Activated CD8-positive, alpha-beta T cell treated with anti-CD3 and anti-CD28 coated beads for 36 hours (primary cell): Measurements from ENCODE around the gene ITSN1. TPM values are rescaled to one million over a fixed set of nuclear protein-coding genes. Genes with fewer than 3 reads are reported as not detected.

Experiments used
- ATAC-seq: fragments of 200-7000 bp; cut with Tn5 transposase; one replicate; pipeline ENCODE4 v1.10.0; 2021; ENCODE audit warnings: mild to moderate bottlenecking, moderate library complexity
- CTCF ChIA-PET: fragments of 350-600 bp; sonication (Branson Sonifier 250); formaldehyde crosslinking; loops from one replicate; lab custom pipeline; 2021; ENCODE audit warnings: antibody characterized with exemption; lab: Charles Lee
- POLR2A ChIA-PET: fragments of 350-600 bp; sonication (Branson Sonifier 250); formaldehyde crosslinking; loops from one replicate; lab custom pipeline; 2021; ENCODE audit warnings: antibody characterized with exemption; lab: Charles Lee
- DNase-seq: peaks from one replicate; pipeline ENCODE4 v3.0.0-alpha.2; 2020
- H3K27ac Mint-ChIP-seq: one replicate; pipeline ENCODE4 v1.8.0; 2021; ENCODE audit warnings: mild to moderate bottlenecking, mixed read lengths
- H3K27me3 Mint-ChIP-seq: one replicate; pipeline ENCODE4 v1.8.0; 2021; ENCODE audit warnings: mixed read lengths
- H3K36me3 Mint-ChIP-seq: one replicate; pipeline ENCODE4 v1.8.0; 2021; ENCODE audit warnings: low read depth, mixed read lengths
- H3K4me1 Mint-ChIP-seq: one replicate; pipeline ENCODE4 v1.8.0; 2021; ENCODE audit warnings: low read depth, mixed read lengths
- H3K4me3 Mint-ChIP-seq: one replicate; pipeline ENCODE4 v1.8.0; 2021; ENCODE audit warnings: mild to moderate bottlenecking, moderate library complexity, mixed read lengths
- H3K9me3 Mint-ChIP-seq: one replicate; pipeline ENCODE4 v1.8.0; 2021; ENCODE audit warnings: mixed read lengths
- CTCF ChIP-seq: fragments of 200-600 bp; IDR thresholded peaks from one replicate; pipeline ENCODE4 v1.8.0; 2022; ENCODE audit warnings: antibody characterized with exemption, mild to moderate bottlenecking
- intact Hi-C: fragments of 100-400 bp; cut with micrococcal nuclease; formaldehyde crosslinking; loops from one replicate; pipeline ENCODE4 v1.10.0; 2022
- total RNA-seq, 2 experiments: library from RNA; stranded (reverse); gene quantifications; one replicate each; pipeline ENCODE4 v1.2.3, GENCODE V29; 2021

The ITSN1 gene
- total RNA-seq, 2 experiments from 2014 or later, result 4.4 to 4.7 TPM

GRCh38 chr21:33904041-33904440 lies 261.7 kb downstream of the ITSN1 start:
- H3K4me3 Mint-ChIP-seq, result no peak overlapping the region
- intact Hi-C loops, result no loop called here
- ChIA-PET POLR2A (interaction anchor here (1.5 kb wide), 1 partner anchor 14 kb away, joined by 3 read pairs; no protein-coding TSS in a partner anchor), CTCF (interaction anchor here (1.3 kb wide), 1 partner anchor 20 kb away, joined by 6 read pairs; no protein-coding TSS in a partner anchor)
- H3K27me3 Mint-ChIP-seq, result no peaks in the 10 kb centered on the region
- DNase-seq, result no peak
- no peaks in the 10 kb centered on the region for H3K9me3 Mint-ChIP-seq
- peaks cover 52% of the 10 kb centered on the region for H3K36me3 Mint-ChIP-seq
- ATAC-seq, result no peak
- peaks cover 14% of the 10 kb centered on the region for H3K4me1 Mint-ChIP-seq
- TF ChIP-seq CTCF, result no peak
- no peak overlapping the region for H3K27ac Mint-ChIP-seq

- peaks cover 26% of the 10 kb centered on the region for H3K4me1 Mint-ChIP-seq
- H3K27ac Mint-ChIP-seq, result no peak overlapping the region
- ATAC-seq (peak; percentile 61), DNase-seq (peak; percentile 54)
- peaks cover 62% of the 10 kb centered on the region for H3K36me3 Mint-ChIP-seq
- no peak overlapping the region for H3K4me3 Mint-ChIP-seq
- POLR2A ChIA-PET, result interaction anchor here (0.5 to 0.6 kb wide), 2 partner anchors 165 to 296 kb away, joined by 3 read pairs; no protein-coding TSS in a partner anchor
- H3K9me3 Mint-ChIP-seq, result no peaks in the 10 kb centered on the region
- H3K27me3 Mint-ChIP-seq, result no peaks in the 10 kb centered on the region
- CTCF ChIA-PET, result interaction anchor here (0.6 to 1.0 kb wide), 3 partner anchors 9 to 439 kb away, joined by 3 to 4 read pairs (median 4); no protein-coding TSS in a partner anchor
- intact Hi-C loops, result no loop called here
- no peak for TF ChIP-seq CTCF
Observed at GRCh38 chr21:33908760-33909159, 266.5 kb downstream of the ITSN1 start.

DNA sequence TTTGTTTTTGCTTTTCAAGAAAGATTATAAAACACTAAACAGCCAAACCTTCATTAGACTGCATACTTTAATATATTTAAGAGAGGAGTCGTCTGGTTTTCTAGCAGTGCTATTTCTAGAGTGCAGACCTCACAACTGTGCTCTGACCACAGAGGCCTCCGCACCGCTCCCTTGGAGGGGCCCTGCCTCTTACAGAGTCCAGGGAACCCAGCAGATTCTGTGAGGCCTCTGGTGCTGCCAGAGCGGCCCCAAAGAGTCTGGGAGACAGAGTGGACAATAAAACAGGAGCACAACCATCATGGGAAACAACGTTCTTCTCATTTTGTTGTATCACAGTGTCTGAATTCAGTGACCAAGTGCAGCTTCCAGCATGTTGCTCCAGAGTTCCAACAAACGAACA lies 267.5 kb downstream of the ITSN1 start:
- H3K4me1 Mint-ChIP-seq, result peaks cover 33% of the 10 kb centered on the region
- no peaks in the 10 kb centered on the region for H3K9me3 Mint-ChIP-seq
- POLR2A ChIA-PET, result no interaction called here

DNA sequence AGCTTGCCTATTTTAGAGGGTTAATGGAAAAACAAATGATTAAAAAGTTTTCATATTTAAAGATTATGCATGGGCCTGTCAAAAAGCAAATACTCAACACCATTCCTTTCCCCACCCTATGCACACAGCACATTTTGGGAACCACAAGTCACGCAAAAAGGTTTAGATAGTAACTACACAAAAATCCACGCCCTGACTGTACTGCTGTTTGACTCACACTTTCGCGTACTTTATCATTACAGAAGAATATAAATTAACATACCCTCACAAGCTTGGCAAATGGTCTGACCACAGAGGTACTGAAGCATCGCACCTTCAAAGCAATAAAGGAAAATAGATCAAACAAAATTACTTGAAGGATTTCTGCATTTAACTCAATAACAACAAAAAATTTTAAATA lies 271.9 kb downstream of the ITSN1 start:
- CTCF ChIA-PET, result interaction anchor here (1.4 to 2.2 kb wide), 2 partner anchors 9 to 434 kb away, joined by 5 to 11 read pairs; no protein-coding TSS in a partner anchor
- ATAC-seq, result no peak
- POLR2A ChIA-PET, result interaction anchor here (0.6 to 1.7 kb wide), 6 partner anchors 12 to 300 kb away, joined by 3 to 5 read pairs (median 3); no protein-coding TSS in a partner anchor
- intact Hi-C loops, result loop anchor here (10.0 kb wide), 1 partner anchor 701 kb away; the partner anchor contains the start of gene RCAN1
- peaks cover 35% of the 10 kb centered on the region for H3K4me1 Mint-ChIP-seq
- no peaks in the 10 kb centered on the region for H3K27me3 Mint-ChIP-seq
- no peak for TF ChIP-seq CTCF
- H3K9me3 Mint-ChIP-seq, result no peaks in the 10 kb centered on the region
- peak overlapping the region; percentile 98 for H3K27ac Mint-ChIP-seq
- peaks cover 42% of the 10 kb centered on the region for H3K36me3 Mint-ChIP-seq
- peak overlapping the region; percentile 94 for H3K4me3 Mint-ChIP-seq
- no peak for DNase-seq

More for the DNA sequence above, 267.5 kb downstream of the ITSN1 start:
- CTCF ChIA-PET, result no interaction called here
- Mint-ChIP-seq H3K27ac (no peak overlapping the region), H3K4me3 (no peak overlapping the region), H3K27me3 (no peaks in the 10 kb centered on the region), H3K36me3 (peaks cover 67% of the 10 kb centered on the region)
- no peak for TF ChIP-seq CTCF
- no peak for ATAC-seq
- DNase-seq, result no peak
- intact Hi-C loops, result loop anchor here (10.0 kb wide), 1 partner anchor 705 kb away; the partner anchor contains the start of gene RCAN1
